H9 (cell line): ENCODE results near the gene DIS3L. TPM values are rescaled to one million over a fixed set of nuclear protein-coding genes. Genes with fewer than 3 reads are reported as not detected.

Experiments used
- DNase-seq: peaks from one replicate; pipeline ENCODE4 v3.0.0-alpha.2; 2017
- H2AFZ ChIP-seq: one replicate; pipeline ENCODE4 v1.6.1; 2013; ENCODE audit warnings: mild to moderate bottlenecking, low read length, control low read depth, moderate library complexity
- H2AK5ac ChIP-seq: 2 replicates; pipeline ENCODE4 v1.6.1; 2013; ENCODE audit warnings: low read length, control low read depth, mixed read lengths; ENCODE audit not compliant: insufficient read length
- H2BK120ac ChIP-seq: one replicate; pipeline ENCODE4 v1.6.1; 2013; ENCODE audit warnings: low read depth, mild to moderate bottlenecking, low read length, control low read depth, inconsistent platforms; ENCODE audit not compliant: poor library complexity, severe bottlenecking
- H2BK12ac ChIP-seq: 2 replicates; pipeline ENCODE4 v1.6.1; 2013; ENCODE audit warnings: low read length, control low read depth, mixed read lengths, low read depth; ENCODE audit not compliant: insufficient read length
- H2BK15ac ChIP-seq: 2 replicates; pipeline ENCODE4 v1.6.1; 2013; ENCODE audit warnings: low read depth, low read length, control low read depth
- H2BK20ac ChIP-seq: one replicate; pipeline ENCODE4 v1.6.1; 2013; ENCODE audit warnings: low read depth, mild to moderate bottlenecking, low read length, control low read depth, inconsistent platforms; ENCODE audit not compliant: poor library complexity, severe bottlenecking
- H2BK5ac ChIP-seq: 2 replicates; pipeline ENCODE4 v1.6.1; 2013; ENCODE audit warnings: low read length, control low read depth, mixed read lengths; ENCODE audit not compliant: insufficient read length
- H3K14ac ChIP-seq: 2 replicates; pipeline ENCODE4 v1.6.1; 2013; ENCODE audit warnings: low read length, control low read depth; ENCODE audit not compliant: insufficient read depth
- H3K18ac ChIP-seq: 2 replicates; pipeline ENCODE4 v1.6.1; 2013; ENCODE audit warnings: low read depth, mild to moderate bottlenecking, mixed read lengths, low read length, control low read depth; ENCODE audit not compliant: insufficient read length
- H3K23ac ChIP-seq: 2 replicates; pipeline ENCODE4 v1.6.1; 2013; ENCODE audit warnings: low read length, control low read depth, mixed read lengths, low read depth; ENCODE audit not compliant: insufficient read length
- H3K23me2 ChIP-seq: 2 replicates; pipeline ENCODE4 v1.6.1; 2013; ENCODE audit warnings: low read depth, mild to moderate bottlenecking, mixed read lengths, low read length, control low read depth; ENCODE audit not compliant: insufficient read length, poor library complexity, severe bottlenecking
- H3K27ac ChIP-seq: 2 replicates; pipeline ENCODE4 v1.5.1; 2013; ENCODE audit warnings: low read length, control low read depth, mixed read lengths, low read depth; ENCODE audit not compliant: insufficient read length
- H3K27me3 ChIP-seq: 2 replicates; pipeline ENCODE4 v1.6.1; 2013; ENCODE audit warnings: low read length, control low read depth, inconsistent platforms; ENCODE audit not compliant: insufficient read depth
- H3K4ac ChIP-seq: 2 replicates; pipeline ENCODE4 v1.6.1; 2013; ENCODE audit warnings: low read depth, mild to moderate bottlenecking, control low read depth, inconsistent platforms, low read length, moderate library complexity
- H3K4me1 ChIP-seq: 2 replicates; pipeline ENCODE4 v1.6.1; 2013; ENCODE audit warnings: low read length, control low read depth, inconsistent platforms; ENCODE audit not compliant: insufficient read depth
- H3K4me2 ChIP-seq: 2 replicates; pipeline ENCODE4 v1.6.1; 2013; ENCODE audit warnings: low read length, control low read depth, mixed read lengths; ENCODE audit not compliant: insufficient read length, insufficient read depth
- H3K56ac ChIP-seq: 2 replicates; pipeline ENCODE4 v1.6.1; 2013; ENCODE audit warnings: low read depth, mild to moderate bottlenecking, mixed read lengths, low read length, control low read depth; ENCODE audit not compliant: insufficient read length
- H3K79me1 ChIP-seq: 2 replicates; pipeline ENCODE4 v1.6.1; 2013; ENCODE audit warnings: low read depth, mild to moderate bottlenecking, moderate library complexity, low read length, control low read depth, inconsistent platforms; ENCODE audit not compliant: insufficient read depth, poor library complexity, severe bottlenecking
- H3K79me2 ChIP-seq: 2 replicates; pipeline ENCODE4 v1.6.1; 2013; ENCODE audit warnings: low read length, control low read depth, inconsistent platforms; ENCODE audit not compliant: insufficient read depth
- H3K9ac ChIP-seq: 2 replicates; pipeline ENCODE4 v1.6.1; 2013; ENCODE audit warnings: low read length, control low read depth, mixed read lengths; ENCODE audit not compliant: insufficient read length; ENCODE audit errors: extremely low read depth
- H3K9me3 ChIP-seq: one replicate; pipeline ENCODE4 v1.6.1; 2013; ENCODE audit warnings: low read depth, low read length, inconsistent platforms; ENCODE audit not compliant: control insufficient read depth
- H3T11ph ChIP-seq: one replicate; pipeline ENCODE4 v1.6.1; 2013; ENCODE audit warnings: mild to moderate bottlenecking, low read length, control low read depth, inconsistent platforms
- H4K20me1 ChIP-seq: one replicate; pipeline ENCODE4 v1.6.1; 2013; ENCODE audit not compliant: control insufficient read depth, insufficient read length, insufficient read depth
- H4K5ac ChIP-seq: 2 replicates; pipeline ENCODE4 v1.6.1; 2013; ENCODE audit warnings: low read depth, mild to moderate bottlenecking, mixed read lengths, low read length, control low read depth; ENCODE audit not compliant: insufficient read length
- H4K8ac ChIP-seq: replicated peaks from 2 replicates; pipeline ENCODE4 v1.6.1; 2013; ENCODE audit warnings: low read length, control low read depth, mixed read lengths, low read depth; ENCODE audit not compliant: insufficient read length
- H4K91ac ChIP-seq: 2 replicates; pipeline ENCODE4 v1.6.1; 2013; ENCODE audit warnings: low read depth, mild to moderate bottlenecking, moderate library complexity, mixed read lengths, low read length, control low read depth; ENCODE audit not compliant: insufficient read length
- H3K27ac Mint-ChIP-seq, 3 experiments: 2 replicates in 2 of 3; 3 replicates in 1 of 3; pipeline ENCODE4 v1.8.0; 2020 to 2021; ENCODE audit warnings: mixed read lengths in 3 of 3, mild to moderate bottlenecking in 1 of 3, moderate library complexity in 1 of 3
- H3K27me3 Mint-ChIP-seq: 2 replicates; pipeline ENCODE4 v1.8.0; 2021; ENCODE audit warnings: low read depth, mild to moderate bottlenecking, moderate library complexity, mixed read lengths
- H3K36me3 Mint-ChIP-seq, 3 experiments: 2 replicates in 2 of 3; 3 replicates in 1 of 3; pipeline ENCODE4 v1.8.0; 2020 to 2021; ENCODE audit warnings: low read depth in 3 of 3, mixed read lengths in 3 of 3; ENCODE audit not compliant: insufficient read depth in 1 of 3
- H3K4me1 Mint-ChIP-seq, 2 experiments: 2 replicates each; pipeline ENCODE4 v1.8.0; 2020; ENCODE audit warnings: mixed read lengths in 2 of 2
- H3K4me3 Mint-ChIP-seq, 2 experiments: 2 replicates in 1 of 2; 3 replicates in 1 of 2; pipeline ENCODE4 v1.8.0; 2020 to 2021; ENCODE audit warnings: mild to moderate bottlenecking in 2 of 2, mixed read lengths in 2 of 2, moderate library complexity in 1 of 2
- H3K9me3 Mint-ChIP-seq, 2 experiments: 2 replicates in 1 of 2; 3 replicates in 1 of 2; pipeline ENCODE4 v1.8.0; 2020; ENCODE audit warnings: mild to moderate bottlenecking in 2 of 2, mixed read lengths in 2 of 2, moderate library complexity in 1 of 2
- CTCF ChIP-seq: fragments of 200-600 bp; sonication (generic); conservative IDR thresholded peaks from 3 replicates; pipeline ENCODE4 v1.8.0; 2021; ENCODE audit warnings: antibody characterized with exemption, mild to moderate bottlenecking
- WGBS: extraction: QIAGEN DNeasy Blood & Tissue Kit; methylation state at CpG from one replicate; pipeline ENCODE4 v1.1.7; 2013; ENCODE audit warnings: missing lambda C conversion rate, low lambda C conversion rate, mixed read lengths; ENCODE audit not compliant: insufficient read length; ENCODE audit errors: extremely low coverage; 5-methylcytosine and 5-hydroxymethylcytosine counted together
- total RNA-seq: library from RNA; stranded (reverse); gene quantifications from 2 replicates; pipeline ENCODE4 v1.2.1, GENCODE V29; 2021

Gene DIS3L
- total RNA-seq, 1 experiment from 2014 or later: 30.2 TPM

- Histone ChIP-seq H3K14ac (no peak overlapping the region), H2BK5ac (no peak overlapping the region), H3K4ac (no peak overlapping the region), H2AFZ (no peak overlapping the region), H2AK5ac (no peak overlapping the region), H3K56ac (no peak overlapping the region), H2BK12ac (no peak overlapping the region), H3K27ac (no peak overlapping the region), H3K79me1 (no peaks in the 10 kb centered on the region), H4K8ac (no peak overlapping the region), H3K9me3 (no peaks in the 10 kb centered on the region), H3K23me2 (no peaks in the 10 kb centered on the region), H4K20me1 (no peaks in the 10 kb centered on the region), H2BK15ac (no peak overlapping the region), H3T11ph (no peak overlapping the region), H3K27me3 (no peaks in the 10 kb centered on the region), H2BK20ac (no peak overlapping the region), H3K18ac (no peak overlapping the region), H3K4me1 (no peaks in the 10 kb centered on the region), H4K5ac (no peak overlapping the region), H3K4me2 (no peak overlapping the region), H3K23ac (no peak overlapping the region), H3K9ac (no peak overlapping the region), H3K79me2 (no peaks in the 10 kb centered on the region), H2BK120ac (no peak overlapping the region), H4K91ac (no peak overlapping the region)
- no peak overlapping the region for H3K4me3 Mint-ChIP-seq
- TF ChIP-seq CTCF: no peak
- WGBS: no CpG with 5 or more reads among the region's 4 CpGs
- H3K27ac Mint-ChIP-seq: no peak overlapping the region
- no peaks in the 10 kb centered on the region for H3K9me3 Mint-ChIP-seq
- H3K36me3 Mint-ChIP-seq: peaks cover 26 to 73% (median 65%) of the 10 kb centered on the region in 3 experiments; a peak in 6 of 7 replicates
- H3K4me1 Mint-ChIP-seq: 0 out of 4 replicates have a peak, but pooled peaks cover 0 to 4% of the 10 kb centered on the region in 2 experiments
- no peaks in the 10 kb centered on the region for H3K27me3 Mint-ChIP-seq
- DNase-seq: no peak
Measured at GRCh38 chr15:66327736-66328135, 34.4 kb downstream of the DIS3L start.
